KMS-11 (cell line): ENCODE data around the gene TLN1.

Experiments used
- H2AFZ ChIP-seq: fragments of 200-600 bp; sonication (generic); 2 replicates; pipeline ENCODE4 v1.6.1; 2016; ENCODE audit warnings: antibody characterized with exemption, mixed run types, low read depth
- H3K27ac ChIP-seq: fragments of 200-600 bp; sonication (generic); 2 replicates; pipeline ENCODE4 v1.6.1; 2016; ENCODE audit warnings: mild to moderate bottlenecking, mixed run types
- H3K27me3 ChIP-seq: fragments of 200-600 bp; sonication (generic); 2 replicates; pipeline ENCODE4 v1.6.1; 2017; ENCODE audit warnings: mild to moderate bottlenecking, low read depth, mixed run types, moderate library complexity; ENCODE audit not compliant: insufficient read depth
- H3K36me3 ChIP-seq: fragments of 200-600 bp; sonication (generic); 2 replicates; pipeline ENCODE4 v1.6.1; 2017; ENCODE audit warnings: mild to moderate bottlenecking, mixed run types; ENCODE audit not compliant: insufficient read depth
- H3K4me1 ChIP-seq: fragments of 200-600 bp; sonication (generic); 2 replicates; pipeline ENCODE4 v1.6.1; 2016; ENCODE audit warnings: mild to moderate bottlenecking, low read depth, mixed run types; ENCODE audit not compliant: poor library complexity, severe bottlenecking
- H3K4me2 ChIP-seq: fragments of 200-600 bp; sonication (generic); 2 replicates; pipeline ENCODE4 v1.7.0; 2016; ENCODE audit warnings: mild to moderate bottlenecking, mixed run types
- H3K4me3 ChIP-seq: fragments of 200-600 bp; sonication (generic); IDR thresholded peaks from 2 replicates; pipeline ENCODE4 v1.6.1; 2017; ENCODE audit warnings: low read depth, low read length, mixed read lengths; ENCODE audit not compliant: insufficient read depth
- H3K79me2 ChIP-seq: fragments of 200-600 bp; sonication (generic); 2 replicates; pipeline ENCODE4 v1.6.1; 2016; ENCODE audit warnings: low read depth, mixed run types; ENCODE audit not compliant: insufficient read depth
- H3K9ac ChIP-seq: fragments of 200-600 bp; sonication (generic); 2 replicates; pipeline ENCODE4 v1.6.1; 2016; ENCODE audit warnings: mild to moderate bottlenecking, mixed run types
- H4K20me1 ChIP-seq: fragments of 200-600 bp; sonication (generic); 2 replicates; pipeline ENCODE4 v1.6.1; 2016; ENCODE audit warnings: mild to moderate bottlenecking, mixed run types; ENCODE audit not compliant: insufficient read depth
- CTCF ChIP-seq: fragments of 200-600 bp; sonication (generic); conservative IDR thresholded peaks from 2 replicates; pipeline ENCODE4 v1.6.1; 2017; ENCODE audit warnings: low read depth, mild to moderate bottlenecking, antibody characterized with exemption, low read length, moderate library complexity, mixed read lengths

Gene TLN1

GRCh38 chr9:35719546-35719945 is 12.4 kb downstream of the TLN1 start:
- Histone ChIP-seq H3K4me1 (no peaks in the 10 kb centered on the region), H3K4me3 (no peak overlapping the region), H3K79me2 (no peaks in the 10 kb centered on the region), H3K9ac (no peak overlapping the region), H3K36me3 (peaks cover 3% of the 10 kb centered on the region; the same call in 1 of the 2 replicates), H4K20me1 (no peaks in the 10 kb centered on the region), H2AFZ (no peak overlapping the region), H3K27me3 (no peaks in the 10 kb centered on the region), H3K27ac (no peak overlapping the region), H3K4me2 (no peak overlapping the region)
- TF ChIP-seq CTCF, result no peak

- Histone ChIP-seq H3K27me3 (no peaks in the 10 kb centered on the region), H3K4me3 (no peak overlapping the region), H3K36me3 (peaks cover 3% of the 10 kb centered on the region; the same call in 1 of the 2 replicates), H3K4me1 (no peaks in the 10 kb centered on the region), H3K79me2 (no peaks in the 10 kb centered on the region), H3K4me2 (no peak overlapping the region), H3K9ac (no peak overlapping the region), H3K27ac (no peak overlapping the region), H4K20me1 (no peaks in the 10 kb centered on the region), H2AFZ (no peak overlapping the region)
- no peak for TF ChIP-seq CTCF
Observed at GRCh38 chr9:35718721-35719511, 13.1 kb downstream of the TLN1 start.

GRCh38 chr9:35717132-35717870 is 14.7 kb downstream of the TLN1 start:
- no peak overlapping the region for H2AFZ ChIP-seq
- H3K4me1 ChIP-seq, result peaks cover 4% of the 10 kb centered on the region
- no peaks in the 10 kb centered on the region for H4K20me1 ChIP-seq
- no peak overlapping the region for H3K27ac ChIP-seq
- TF ChIP-seq CTCF, result no peak
- no peak overlapping the region for H3K9ac ChIP-seq
- no peaks in the 10 kb centered on the region for H3K79me2 ChIP-seq
- no peak overlapping the region for H3K4me2 ChIP-seq
- H3K27me3 ChIP-seq, result no peaks in the 10 kb centered on the region
- no peak overlapping the region for H3K4me3 ChIP-seq
- H3K36me3 ChIP-seq, result peaks cover 3% of the 10 kb centered on the region; the same call in 1 of the 2 replicates

GRCh38 chr9:35716230-35716629 is 15.8 kb downstream of the TLN1 start:
- no peak for TF ChIP-seq CTCF
- H3K4me2 ChIP-seq, result no peak overlapping the region
- H2AFZ ChIP-seq, result no peak overlapping the region
- H3K27ac ChIP-seq, result no peak overlapping the region
- H4K20me1 ChIP-seq, result no peaks in the 10 kb centered on the region
- H3K9ac ChIP-seq, result no peak overlapping the region
- H3K27me3 ChIP-seq, result no peaks in the 10 kb centered on the region
- H3K4me1 ChIP-seq, result peaks cover 11% of the 10 kb centered on the region
- no peak overlapping the region for H3K4me3 ChIP-seq
- H3K79me2 ChIP-seq, result no peaks in the 10 kb centered on the region
- H3K36me3 ChIP-seq, result peaks cover 3% of the 10 kb centered on the region; the same call in 1 of the 2 replicates
